ENCODE data around the gene LONRF2.
A peak's percentile ranks its signal among the peaks of the same experiment; 100 is the strongest.
"Not testable (repeated sequence)": the region's sequence is repeated elsewhere in the genome, so short reads cannot be mapped to it uniquely, and the experiment has no call there.

LONRF2 gene

GRCh38 chr2:100350661-100351185, 28.4 kb upstream of the LONRF2 start:
- no peak overlapping the region for H3K4me3 ChIP-seq (ENCODE audit: low read depth, low read length)
- peak; percentile 8 for DNase-seq (ENCODE audit: low read depth)
- TF ChIP-seq, protein P1, sequence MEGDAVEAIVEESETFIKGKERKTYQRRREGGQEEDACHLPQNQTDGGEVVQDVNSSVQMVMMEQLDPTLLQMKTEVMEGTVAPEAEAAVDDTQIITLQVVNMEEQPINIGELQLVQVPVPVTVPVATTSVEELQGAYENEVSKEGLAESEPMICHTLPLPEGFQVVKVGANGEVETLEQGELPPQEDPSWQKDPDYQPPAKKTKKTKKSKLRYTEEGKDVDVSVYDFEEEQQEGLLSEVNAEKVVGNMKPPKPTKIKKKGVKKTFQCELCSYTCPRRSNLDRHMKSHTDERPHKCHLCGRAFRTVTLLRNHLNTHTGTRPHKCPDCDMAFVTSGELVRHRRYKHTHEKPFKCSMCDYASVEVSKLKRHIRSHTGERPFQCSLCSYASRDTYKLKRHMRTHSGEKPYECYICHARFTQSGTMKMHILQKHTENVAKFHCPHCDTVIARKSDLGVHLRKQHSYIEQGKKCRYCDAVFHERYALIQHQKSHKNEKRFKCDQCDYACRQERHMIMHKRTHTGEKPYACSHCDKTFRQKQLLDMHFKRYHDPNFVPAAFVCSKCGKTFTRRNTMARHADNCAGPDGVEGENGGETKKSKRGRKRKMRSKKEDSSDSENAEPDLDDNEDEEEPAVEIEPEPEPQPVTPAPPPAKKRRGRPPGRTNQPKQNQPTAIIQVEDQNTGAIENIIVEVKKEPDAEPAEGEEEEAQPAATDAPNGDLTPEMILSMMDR (conservative IDR thresholded peaks at IDR 0.05; ENCODE audit: low read depth, low read length): no peak

DNA sequence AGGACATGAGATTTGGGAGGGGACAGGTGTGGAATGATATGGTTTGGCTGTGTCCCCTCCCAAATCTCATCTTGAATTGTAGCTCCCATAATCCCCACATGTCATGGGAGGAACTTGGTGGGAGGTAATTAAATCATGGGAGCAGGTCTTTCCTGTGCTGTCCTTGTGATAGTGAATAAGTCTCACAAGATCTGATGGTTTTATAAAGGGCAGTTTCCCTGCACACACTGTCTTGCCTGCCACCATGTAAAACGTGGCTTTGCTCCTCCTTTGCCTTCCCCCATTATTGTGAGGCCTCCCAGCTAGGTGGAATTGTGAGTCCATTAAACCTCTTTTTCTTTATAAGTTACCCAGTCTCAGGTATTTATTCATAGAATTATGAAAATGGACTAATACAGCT, 22.8 kb upstream of the LONRF2 start:
- DNase-seq (ENCODE audit: low read depth); H3K4me3 ChIP-seq (ENCODE audit: low read depth, low read length): not testable (repeated sequence)

DNA sequence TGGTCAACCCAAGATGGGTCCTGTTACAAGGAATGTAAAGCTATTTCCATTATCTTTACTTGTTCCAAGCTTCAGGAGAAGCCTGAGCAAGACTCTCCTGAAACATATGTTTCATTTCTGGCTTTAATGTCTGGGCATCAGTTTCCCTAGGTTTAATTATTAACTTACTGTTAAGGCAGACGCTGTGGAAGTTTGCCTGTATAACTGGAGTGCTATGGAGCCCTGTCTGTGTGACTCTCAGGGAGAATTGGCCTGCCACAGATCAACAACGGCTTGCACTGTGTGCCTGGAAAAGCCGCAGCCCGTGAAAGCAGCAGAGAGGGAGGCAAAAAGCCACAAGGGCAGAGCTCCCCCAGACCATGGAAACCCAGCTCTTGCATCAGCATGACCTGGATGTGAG, 22.1 kb upstream of the LONRF2 start:
- H3K4me3 ChIP-seq (ENCODE audit: low read depth, low read length): no peak overlapping the region
- TF ChIP-seq, protein P1 (conservative IDR thresholded peaks at IDR 0.05; ENCODE audit: low read depth, low read length): no peak
- no peak for DNase-seq (ENCODE audit: low read depth)

DNA sequence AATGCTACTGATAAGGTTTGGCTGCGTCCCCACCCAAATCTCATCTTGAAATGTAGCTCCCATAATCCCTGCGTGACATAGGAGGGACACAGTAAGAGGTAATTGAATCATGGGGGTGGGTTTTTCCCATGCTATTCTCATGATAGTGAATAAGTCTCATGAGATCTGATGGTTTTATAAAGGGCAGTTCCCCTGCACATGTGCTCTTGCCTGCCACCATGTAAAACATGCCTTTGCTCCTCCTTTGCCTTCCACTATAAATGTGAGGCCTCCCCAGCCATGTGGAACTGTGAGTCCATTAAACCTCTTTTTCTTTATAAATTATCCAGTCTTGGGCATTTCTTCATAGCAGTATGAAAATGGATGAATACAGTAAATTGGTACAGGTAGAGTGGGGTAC, 20.2 kb upstream of the LONRF2 start:
- DNase-seq (ENCODE audit: low read depth); H3K4me3 ChIP-seq (ENCODE audit: low read depth, low read length): not testable (repeated sequence)

GRCh38 chr2:100339823-100340222, 17.5 kb upstream of the LONRF2 start:
- TF ChIP-seq, protein P1 (conservative IDR thresholded peaks at IDR 0.05; ENCODE audit: low read depth, low read length): no peak
- DNase-seq (ENCODE audit: low read depth): no peak
- H3K4me3 ChIP-seq (ENCODE audit: low read depth, low read length): no peak overlapping the region

DNA sequence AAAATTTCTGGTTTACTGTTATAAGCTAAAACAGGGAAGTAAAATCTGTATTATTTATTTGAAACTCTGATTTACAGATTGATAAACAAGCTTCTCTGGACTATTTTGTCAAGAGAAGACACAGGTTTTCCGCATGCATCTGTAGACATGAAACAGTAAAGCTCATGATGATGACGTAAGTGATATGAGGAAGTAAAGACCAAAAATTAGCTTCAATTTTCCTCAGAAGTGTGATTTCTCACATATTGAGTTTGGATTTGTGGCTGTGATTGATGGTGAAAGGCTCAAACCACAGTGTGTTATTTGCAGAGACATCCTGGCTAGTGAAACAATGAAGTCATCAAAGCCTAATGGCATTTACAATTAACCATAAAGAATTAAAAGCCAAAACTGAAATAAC, 12.6 kb upstream of the LONRF2 start:
- H3K4me3 ChIP-seq (ENCODE audit: low read depth, low read length): no peak overlapping the region
- TF ChIP-seq, protein P1 (conservative IDR thresholded peaks at IDR 0.05; ENCODE audit: low read depth, low read length): no peak
- no peak for DNase-seq (ENCODE audit: low read depth)

GRCh38 chr2:100327742-100328141, 5.4 kb upstream of the LONRF2 start:
- DNase-seq (ENCODE audit: low read depth): no peak
- H3K4me3 ChIP-seq (ENCODE audit: low read depth, low read length): no peak overlapping the region
- TF ChIP-seq, protein P1 (conservative IDR thresholded peaks at IDR 0.05; ENCODE audit: low read depth, low read length): no peak

- peak; percentile 25 for DNase-seq (ENCODE audit: low read depth)
- TF ChIP-seq, protein P1 (conservative IDR thresholded peaks at IDR 0.05; ENCODE audit: low read depth, low read length): no peak
- peak overlapping the region; percentile 36 for H3K4me3 ChIP-seq (ENCODE audit: low read depth, low read length)
Observed at GRCh38 chr2:100321179-100321865, 979 bp downstream of the LONRF2 start.
